ENCODE results near the gene TEN1.

- TF ChIP-seq POLR2AphosphoS5 (IDR thresholded peaks at IDR 0.05; ENCODE audit: borderline replicate concordance, low read depth, low read length): no peak
- TF ChIP-seq EZH2 (IDR thresholded peaks at IDR 0.05): no peak
These were observed 57.6 kb downstream of the TEN1 start for GRCh38 chr17:76036497-76037261.

Data from SK-N-MC (cell line).